Glomerular endothelial cell (primary cell): ENCODE data around the gene NRL. TPM values are rescaled to one million over a fixed set of nuclear protein-coding genes. Genes with fewer than 3 reads are reported as not detected.
"Not testable (repeated sequence)": the region's sequence is repeated elsewhere in the genome, so short reads cannot be mapped to it uniquely, and the experiment has no call there.

ENCODE experiments used
- DNase-seq: peaks from one replicate; pipeline ENCODE4 v3.0.0-alpha.2; 2011; ENCODE audit warnings: low read depth, low spot score; ENCODE audit errors: extremely low read depth
- total RNA-seq: library from RNA; depleted of rRNA; stranded (reverse); fragments of >200 nt; gene quantifications from 2 replicates; pipeline ENCODE4 v1.2.3, GENCODE V29; 2015

The NRL gene
- total RNA-seq, 1 donor from 2014 or later: 0.70 TPM

DNA sequence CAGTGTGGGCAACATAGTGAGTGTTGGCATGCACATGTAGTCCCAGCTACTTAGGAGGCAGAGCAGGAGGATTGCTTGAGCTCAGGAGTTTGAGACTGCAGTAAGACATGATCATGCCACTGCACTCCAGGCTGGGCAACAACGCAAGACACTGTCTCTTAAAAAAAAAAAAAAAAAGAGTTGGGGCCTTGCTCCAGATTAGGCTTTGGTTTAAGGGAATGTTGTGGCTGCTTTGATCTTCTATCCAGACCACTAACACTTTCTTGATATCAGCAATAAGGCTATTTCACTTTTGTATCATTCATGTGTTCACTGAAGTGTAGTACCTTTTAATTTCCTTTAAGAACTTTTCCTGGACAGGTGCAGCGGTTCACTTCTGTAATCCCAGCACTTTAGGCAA lies 12.9 kb upstream of the NRL start:
- no peak for DNase-seq

- DNase-seq: no peak
Observed at GRCh38 chr14:24126939-24127338, 12.2 kb upstream of the NRL start.

GRCh38 chr14:24123424-24124417 lies 9.0 kb upstream of the NRL start:
- no peak for DNase-seq

- no peak for DNase-seq
Observed at GRCh38 chr14:24122898-24123297, 8.1 kb upstream of the NRL start.

DNA sequence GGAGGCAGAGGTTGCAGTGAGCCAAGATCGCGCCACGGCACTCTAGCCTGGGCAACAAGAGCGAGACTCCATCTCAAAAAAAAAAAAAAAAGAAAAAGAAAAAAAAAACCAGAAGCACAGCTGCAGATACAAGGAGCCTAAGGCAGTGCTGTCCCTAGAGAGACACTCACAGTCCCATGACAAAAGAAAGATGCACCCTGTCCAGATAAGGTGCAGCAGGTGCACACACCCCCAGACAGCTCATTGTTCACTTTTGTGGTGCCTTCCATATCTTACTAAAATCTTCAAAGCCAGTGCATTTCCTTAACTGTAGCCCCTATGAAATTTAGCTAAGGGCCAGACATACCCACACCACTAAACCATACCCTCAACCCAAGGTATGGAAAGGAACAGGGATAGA lies 7.7 kb upstream of the NRL start:
- DNase-seq: no peak

DNA sequence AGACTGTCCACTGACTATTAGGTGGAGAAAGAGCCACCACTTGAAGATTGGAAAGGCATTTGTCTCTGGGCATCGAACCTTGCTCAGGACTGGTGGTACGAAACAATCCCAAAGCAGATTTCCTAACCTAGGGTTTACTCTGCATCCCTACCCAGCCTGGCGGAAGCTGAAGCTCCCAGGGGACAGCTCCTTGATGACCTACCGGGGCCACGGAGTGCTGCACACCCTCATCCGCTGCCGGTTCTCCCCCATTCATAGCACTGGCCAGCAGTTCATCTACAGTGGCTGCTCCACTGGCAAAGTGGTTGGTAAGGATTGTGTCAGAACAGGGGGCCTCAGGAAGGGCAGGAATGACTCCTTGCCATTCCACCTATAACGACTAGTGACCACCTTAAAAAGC lies 6.5 kb upstream of the NRL start:
- no peak for DNase-seq

- no peak for DNase-seq
Observed at GRCh38 chr14:24119691-24120090, 4.9 kb upstream of the NRL start.

- no peak for DNase-seq
Observed at GRCh38 chr14:24117179-24117578, 2.4 kb upstream of the NRL start.

- DNase-seq: no peak
Observed at GRCh38 chr14:24116128-24116814, 1.5 kb upstream of the NRL start.

DNA sequence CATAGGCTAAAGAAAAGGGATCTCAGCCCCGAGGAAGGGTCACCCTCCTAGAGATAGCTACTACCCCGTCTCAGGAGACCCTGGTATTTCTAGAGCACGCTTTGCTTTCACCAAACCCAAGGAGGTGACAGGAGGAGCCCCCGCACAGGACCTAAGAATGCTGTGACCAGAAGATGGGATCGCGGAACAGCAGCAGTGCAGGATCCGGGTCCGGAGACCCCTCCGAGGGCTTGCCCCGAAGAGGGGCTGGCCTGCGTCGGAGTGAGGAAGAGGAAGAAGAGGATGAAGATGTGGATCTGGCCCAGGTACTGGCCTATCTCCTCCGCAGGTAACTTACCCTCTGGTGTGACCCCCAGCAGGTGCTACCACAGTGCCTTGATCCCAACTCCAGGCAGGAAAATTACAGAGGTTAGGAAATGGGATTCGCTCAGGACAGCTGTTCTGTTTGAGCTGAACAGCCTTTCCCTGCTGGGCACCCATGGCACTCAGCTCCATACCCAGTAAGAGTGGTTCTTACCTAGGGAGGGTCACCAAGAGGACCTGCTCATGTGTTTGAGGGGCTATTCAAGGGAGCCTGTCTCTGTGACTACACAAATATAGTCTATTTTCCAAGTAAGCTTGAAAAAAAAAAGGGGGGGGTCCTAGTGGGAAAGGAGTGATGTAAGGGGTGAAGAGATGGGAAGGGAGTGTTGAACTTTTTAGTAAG lies 826 bp upstream of the NRL start:
- DNase-seq: no peak

- DNase-seq: peak; percentile 47
Observed at GRCh38 chr14:24113801-24114531, 783 bp downstream of the NRL start.

DNA sequence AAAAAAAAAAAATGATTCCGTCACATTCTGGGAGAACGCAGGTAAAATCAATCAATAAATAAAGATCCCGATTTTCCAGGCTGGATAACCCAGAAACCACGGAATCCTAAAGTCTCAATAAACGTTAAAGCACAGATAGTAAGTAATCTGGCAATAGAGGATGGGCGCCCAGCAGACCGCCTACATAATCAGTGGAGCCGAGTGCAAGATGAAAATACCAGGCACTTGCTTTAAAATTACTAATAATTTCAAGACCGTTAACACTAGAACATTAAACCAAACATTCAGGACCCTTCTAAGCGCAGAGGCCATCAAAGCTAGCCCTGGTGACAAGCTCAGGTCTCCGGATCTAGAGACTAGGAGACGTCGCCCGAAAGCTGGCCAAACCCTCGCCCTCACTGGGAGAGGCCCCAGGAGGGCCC lies 1.4 kb downstream of the NRL start:
- no peak for DNase-seq

DNA sequence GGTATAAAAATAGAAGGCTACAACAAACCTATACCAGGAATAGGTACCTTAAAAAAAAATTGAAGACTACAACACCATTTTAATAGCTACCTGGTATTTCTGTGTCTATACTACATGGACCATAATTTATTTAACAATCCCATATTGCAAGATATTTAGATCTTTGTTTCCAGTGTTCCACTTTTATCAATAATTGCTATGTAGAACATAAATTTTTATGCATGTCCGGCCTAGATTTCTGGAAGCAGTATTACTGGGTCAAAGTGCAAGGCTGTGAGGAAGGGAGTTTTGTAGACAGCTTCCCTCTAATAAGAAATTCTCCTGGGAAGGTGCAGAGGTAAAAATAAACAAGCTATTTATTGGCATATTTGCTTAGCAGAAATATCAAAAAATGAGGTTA lies 4.2 kb downstream of the NRL start:
- no peak for DNase-seq

DNA sequence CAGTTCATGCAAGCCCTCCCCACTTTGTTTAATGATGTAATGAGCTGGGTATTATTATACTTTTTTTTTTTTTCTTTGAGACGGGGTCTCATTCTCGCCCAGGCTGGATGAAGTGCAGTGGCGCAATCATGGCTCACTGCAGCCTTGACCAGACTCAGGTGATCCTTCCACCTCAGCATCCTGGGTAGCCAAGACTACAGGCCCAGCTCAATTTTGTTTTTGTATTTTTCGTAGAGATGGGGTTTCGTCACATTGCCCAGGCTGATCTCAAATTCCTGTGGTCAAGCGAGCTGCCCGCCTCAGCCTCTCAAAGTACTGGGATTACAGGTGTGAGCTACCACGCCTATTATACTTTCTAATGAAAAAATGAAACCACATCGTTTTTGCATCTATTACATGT lies 4.7 kb downstream of the NRL start:
- no peak for DNase-seq

DNA sequence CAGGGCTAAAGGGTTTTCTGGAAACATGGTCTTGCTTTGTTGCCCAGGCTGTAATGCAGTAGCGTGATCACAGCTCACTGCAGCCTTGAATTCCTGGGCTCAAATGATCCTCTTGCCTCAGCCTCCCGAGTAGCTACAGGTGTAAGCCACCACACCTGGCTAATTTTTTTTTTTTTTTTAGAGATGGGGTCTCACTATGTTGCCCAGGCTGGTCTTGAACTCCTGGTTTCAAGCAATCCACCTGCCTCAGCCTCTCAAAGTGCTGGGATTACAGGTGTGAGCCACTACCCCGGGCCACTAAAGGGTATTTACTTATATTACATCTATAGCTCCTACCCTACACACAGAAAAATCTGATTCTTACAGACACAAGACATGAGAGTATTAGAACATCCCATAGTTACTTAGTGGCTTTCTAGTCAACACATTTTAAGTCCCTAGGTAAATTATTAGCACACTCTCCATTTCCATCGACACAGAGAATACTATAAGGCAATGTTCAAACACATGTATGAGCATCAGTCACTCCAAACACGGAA lies 6.3 kb downstream of the NRL start:
- no peak for DNase-seq

DNA sequence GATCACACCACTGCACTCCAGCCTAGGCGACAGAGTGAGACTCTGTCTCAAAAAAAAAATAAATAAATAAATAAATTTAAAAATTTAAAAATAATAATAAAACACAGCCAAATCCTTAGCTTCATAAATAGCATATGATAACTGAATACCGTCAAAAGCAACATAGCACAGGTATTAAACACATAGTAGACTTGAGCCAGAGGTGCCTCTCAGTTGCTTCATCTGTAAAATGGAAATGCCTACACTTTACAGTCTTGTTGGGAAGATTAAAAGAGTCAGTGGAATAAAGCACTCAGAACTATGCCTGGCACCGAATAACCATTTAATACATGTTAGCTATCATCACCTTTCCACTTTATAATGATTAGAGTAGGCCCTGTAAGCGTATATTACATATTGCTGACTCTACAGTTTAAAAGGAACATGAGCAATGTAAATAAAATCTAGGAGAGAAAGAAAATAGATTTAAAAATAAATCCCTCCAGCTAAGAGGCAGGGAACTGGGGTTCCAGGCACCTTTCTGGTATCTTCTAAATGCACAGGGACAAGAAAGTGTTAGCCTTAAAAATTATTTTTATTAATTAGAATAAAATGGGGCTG lies 8.0 kb downstream of the NRL start:
- no peak for DNase-seq

- DNase-seq: not testable (repeated sequence)
Observed at GRCh38 chr14:24105609-24106239, 9.0 kb downstream of the NRL start.

DNA sequence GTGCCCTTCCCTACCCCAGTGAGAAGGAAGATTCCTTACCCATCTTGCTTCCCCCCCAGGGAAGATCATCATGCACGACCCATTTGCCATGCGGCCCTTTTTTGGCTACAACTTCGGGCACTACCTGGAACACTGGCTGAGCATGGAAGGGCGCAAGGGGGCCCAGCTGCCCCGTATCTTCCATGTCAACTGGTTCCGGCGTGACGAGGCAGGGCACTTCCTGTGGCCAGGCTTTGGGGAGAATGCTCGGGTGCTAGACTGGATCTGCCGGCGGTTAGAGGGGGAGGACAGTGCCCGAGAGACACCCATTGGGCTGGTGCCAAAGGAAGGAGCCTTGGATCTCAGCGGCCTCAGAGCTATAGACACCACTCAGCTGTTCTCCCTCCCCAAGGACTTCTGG lies 11.3 kb downstream of the NRL start:
- no peak for DNase-seq

GRCh38 chr14:24102357-24103048 lies 12.2 kb downstream of the NRL start:
- DNase-seq: no peak
